ELF-1 (cell line): ENCODE data around the gene PROCR.
"Not testable (repeated sequence)": the region's sequence is repeated elsewhere in the genome, so short reads cannot be mapped to it uniquely, and the experiment has no call there.

Source experiments
- DNase-seq: peaks from one replicate; pipeline ENCODE4 v3.0.0-alpha.2; 2016; ENCODE audit warnings: low read depth, low spot score

The PROCR gene

DNA sequence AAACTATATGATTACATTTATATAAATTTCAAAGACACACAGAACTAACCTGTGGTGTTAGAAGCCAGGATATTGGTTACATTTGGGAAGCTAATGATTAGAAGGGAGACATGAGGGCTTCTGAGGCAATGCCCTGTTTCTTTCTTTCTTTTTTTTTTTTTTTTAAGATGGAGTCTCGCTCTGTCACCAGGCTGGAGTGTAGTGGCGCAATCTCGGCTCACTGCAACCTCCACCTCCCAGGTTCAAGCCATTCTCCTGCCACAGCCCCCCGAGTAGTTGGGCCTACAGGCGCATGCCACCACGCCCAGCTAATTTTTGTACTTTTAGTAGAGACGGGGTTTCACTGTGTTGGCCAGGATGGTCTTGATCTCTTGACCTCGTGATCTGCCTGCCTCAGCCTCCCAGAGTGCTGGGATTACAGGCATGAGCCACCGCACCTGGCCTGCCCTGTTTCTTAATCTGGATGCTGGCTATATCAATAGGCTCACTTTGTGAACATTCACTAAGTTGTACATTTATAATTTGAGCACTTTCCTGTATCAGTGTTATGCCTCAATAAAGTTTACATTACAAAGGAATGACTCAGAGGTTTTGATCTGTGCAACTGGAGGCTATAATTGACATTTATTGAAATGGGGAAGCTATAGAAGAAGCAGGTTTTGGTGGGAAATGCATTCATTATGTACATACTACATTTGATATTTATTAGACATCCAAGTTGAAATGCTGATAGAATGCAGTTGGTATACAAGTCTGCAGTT, 21.3 kb downstream of the PROCR start:
- not testable (repeated sequence) for DNase-seq

GRCh38 chr20:35196313-35196712, 24.4 kb downstream of the PROCR start:
- DNase-seq: no peak

DNA sequence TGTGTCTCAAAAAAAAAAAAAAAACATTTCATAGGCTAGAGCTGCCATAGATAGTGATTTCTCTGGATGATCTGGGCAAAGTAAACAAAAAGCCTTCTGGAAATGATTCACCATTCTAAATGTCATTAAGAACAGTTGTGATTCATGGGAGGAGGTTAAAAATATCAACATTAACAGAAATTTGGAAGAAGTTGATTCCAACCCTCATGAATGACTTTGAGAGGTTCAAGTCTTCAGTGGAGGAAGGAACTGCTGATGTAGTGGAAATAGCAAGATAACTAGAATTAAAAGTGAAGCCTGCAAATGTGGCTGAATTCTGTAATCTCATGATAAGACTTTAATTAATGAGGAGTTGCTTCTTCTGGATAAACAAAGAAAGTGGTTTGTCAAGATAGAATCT, 27.9 kb downstream of the PROCR start:
- no peak for DNase-seq

DNA sequence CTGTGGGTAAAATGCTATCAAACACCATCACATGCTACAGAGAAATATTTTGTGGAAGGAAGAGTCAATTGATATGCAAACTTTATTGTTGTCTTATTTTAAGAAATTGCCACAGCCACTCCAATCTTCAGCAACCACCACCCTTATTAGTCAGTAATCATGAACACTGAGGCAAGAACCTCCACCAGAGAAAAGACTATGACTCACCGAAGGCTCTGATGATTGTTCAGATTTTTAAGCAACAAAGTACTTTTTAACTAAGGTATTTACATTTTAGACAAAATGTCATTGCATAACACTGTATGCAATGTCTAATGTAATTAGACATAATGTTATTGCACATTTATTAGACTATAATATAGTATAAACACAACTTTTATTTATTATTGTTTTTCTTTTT, 28.4 kb downstream of the PROCR start:
- no peak for DNase-seq

GRCh38 chr20:35201467-35201866, 29.6 kb downstream of the PROCR start:
- DNase-seq: not testable (repeated sequence)

- no peak for DNase-seq
Observed at GRCh38 chr20:35206802-35207201, 34.9 kb downstream of the PROCR start.

- DNase-seq: peak; percentile 40
Observed at GRCh38 chr20:35207950-35208611, 36.2 kb downstream of the PROCR start.

DNA sequence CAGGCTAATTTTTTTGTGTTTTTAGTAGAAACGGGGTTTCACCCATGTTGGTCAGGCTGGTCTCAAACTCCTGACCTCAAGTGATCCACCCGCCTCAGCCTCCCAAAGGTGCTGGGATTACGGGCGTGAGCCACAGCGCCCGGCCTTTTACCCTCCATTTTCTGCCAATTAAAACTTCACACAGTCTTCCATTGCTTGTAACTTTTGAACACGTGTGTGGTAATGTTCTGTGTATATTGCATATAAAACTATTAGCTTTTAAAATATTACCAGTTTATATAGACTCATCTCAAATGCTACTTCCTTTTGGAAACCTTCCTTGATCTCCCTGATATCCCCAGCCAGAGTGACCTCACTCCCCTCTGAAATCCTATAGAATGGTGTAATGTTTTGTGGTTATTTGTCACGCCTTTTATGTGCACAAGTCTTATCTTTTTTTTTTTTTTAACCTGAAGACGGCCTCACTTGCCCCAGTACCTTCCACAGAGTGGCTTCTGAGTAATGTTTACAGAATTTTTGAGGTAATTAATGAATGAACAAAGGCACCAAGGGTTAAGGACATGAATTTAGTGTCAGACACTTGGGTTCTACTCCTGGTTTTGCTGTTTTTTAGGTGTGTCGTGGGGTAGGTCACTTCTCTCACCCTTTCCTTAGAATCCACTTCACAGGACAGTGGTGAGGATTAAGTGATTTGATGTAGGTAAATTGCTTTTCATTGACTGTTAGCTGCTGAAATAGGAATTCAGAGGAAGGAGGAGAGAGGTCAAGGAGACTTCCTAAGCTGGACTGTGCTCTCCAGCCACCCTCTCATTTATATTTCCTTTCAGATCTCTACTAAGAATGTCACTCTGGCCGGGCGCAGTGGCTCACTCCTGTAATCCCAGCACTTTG, 43.4 kb downstream of the PROCR start:
- no peak for DNase-seq

GRCh38 chr20:35216541-35216940, 44.7 kb downstream of the PROCR start:
- no peak for DNase-seq

- DNase-seq: no peak
Observed at GRCh38 chr20:35223941-35224340, 52.1 kb downstream of the PROCR start.

DNA sequence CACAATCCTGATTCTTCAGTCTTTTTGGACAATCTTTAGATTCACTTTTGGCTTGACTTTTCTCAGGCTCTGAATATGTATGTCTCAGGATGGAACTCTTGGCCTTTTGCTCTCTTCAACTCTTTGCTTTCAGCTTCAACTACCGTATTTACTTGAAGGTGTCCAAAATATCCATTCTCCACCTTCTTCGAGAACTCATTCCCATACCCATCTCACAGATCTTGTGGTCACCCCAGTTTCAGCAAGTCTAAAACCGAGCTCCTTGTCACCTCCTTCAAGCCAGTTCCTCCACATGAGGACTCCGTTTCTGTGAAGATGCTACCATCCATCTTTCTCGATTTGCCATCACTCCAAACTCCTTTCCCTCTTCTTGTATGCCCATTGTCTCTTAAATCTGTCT, 52.7 kb downstream of the PROCR start:
- DNase-seq: no peak

- peak; percentile 31 for DNase-seq
Observed at GRCh38 chr20:35225319-35226125, 53.6 kb downstream of the PROCR start.

- no peak for DNase-seq
Observed at GRCh38 chr20:35226126-35226883, 54.4 kb downstream of the PROCR start, which contains the start of gene MMP24. Gene MMP24, plus strand, starts transcription at chr20:35226690. Its CDS starts 49 bp downstream, at chr20:35226739.
